ENCODE data around the gene TTC38.
A peak's percentile ranks its signal among the peaks of the same experiment; 100 is the strongest.

The TTC38 gene

DNA sequence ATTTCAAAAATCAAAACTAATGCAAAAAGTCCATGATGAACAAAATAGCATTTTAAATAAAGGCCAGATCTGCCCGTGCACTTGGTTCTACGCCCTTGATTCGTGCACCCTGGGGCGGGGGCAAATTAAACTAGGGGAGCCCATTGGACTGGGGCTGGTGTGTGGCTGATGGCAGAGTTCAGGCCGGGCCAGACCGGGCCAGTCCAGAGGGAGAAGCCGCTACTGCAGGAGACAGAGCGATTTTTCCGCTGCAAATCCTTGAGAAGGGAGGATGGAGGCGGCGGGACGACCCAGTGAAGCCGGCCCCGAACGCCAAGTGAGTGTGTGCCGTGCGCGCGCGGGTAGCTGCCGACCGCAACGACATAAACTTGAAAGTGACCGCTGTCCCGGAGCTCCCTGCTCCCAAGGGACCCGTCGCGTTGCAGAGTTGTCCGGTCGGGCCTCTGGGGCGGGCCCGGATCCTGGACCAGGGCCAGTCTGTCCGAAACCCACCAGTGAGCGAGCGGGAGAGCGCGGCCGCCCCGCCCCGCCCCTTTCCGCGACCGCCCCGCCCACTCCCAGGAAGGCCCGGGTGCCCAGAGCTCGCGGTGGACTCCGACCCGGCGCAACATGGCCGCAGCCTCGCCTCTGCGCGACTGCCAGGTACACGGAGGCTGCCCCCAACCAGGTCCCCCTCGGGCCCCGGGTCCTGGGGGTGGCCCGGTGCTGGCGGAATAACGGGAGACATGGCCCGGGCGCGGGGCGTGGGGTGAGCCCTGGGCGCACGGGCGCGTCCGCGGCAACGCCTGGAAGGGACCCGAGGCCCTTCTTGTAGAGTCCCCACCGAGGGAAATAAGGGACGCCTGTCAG lies at the start of gene TTC38:
TSS of gene TTC38 (plus strand) at position 578 of the 849 bp plus-strand sequence. CDS start at position 610, 32 bp downstream.
- DNase-seq = peak; percentile 48

DNA sequence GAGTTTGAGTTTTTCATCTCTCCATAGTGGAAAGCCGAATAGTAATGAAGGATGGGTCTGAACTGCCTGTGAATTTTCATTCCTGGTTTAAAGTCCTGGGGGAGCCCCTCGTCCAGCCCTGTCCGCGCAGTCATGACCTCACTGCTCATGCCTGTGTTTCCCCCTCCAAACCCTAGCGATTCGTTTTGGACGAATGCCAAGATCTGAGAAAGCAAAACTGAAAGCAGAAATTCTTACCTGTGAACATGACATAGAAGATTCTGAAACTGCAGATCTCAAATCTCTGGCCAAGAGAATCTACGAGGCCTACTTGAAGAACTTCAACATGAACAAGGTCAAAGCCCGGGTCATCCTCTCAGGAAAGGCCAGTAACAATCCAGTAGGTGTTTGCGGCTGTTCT lies 48.2 kb upstream of the TTC38 start:
- DNase-seq = no peak

DNA sequence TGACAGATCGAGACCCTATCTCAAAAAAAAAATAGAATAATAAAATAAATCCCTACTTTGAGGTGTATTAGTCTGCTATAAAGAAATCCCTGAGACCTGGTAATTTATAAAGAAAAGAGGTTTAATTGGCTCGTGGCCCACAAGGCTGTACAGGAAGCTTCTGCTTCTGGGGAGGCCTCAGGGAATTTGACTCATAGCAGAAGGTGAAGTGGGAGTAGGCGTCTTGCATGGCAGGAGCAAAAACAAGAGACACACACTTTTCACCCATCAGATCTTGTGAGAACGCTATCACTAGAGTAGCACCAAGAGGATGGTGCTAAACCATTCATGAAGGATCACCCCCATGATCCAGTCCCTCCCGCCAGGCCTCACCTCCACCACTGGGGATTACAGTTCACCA lies 46.9 kb upstream of the TTC38 start:
- DNase-seq = no peak

DNA sequence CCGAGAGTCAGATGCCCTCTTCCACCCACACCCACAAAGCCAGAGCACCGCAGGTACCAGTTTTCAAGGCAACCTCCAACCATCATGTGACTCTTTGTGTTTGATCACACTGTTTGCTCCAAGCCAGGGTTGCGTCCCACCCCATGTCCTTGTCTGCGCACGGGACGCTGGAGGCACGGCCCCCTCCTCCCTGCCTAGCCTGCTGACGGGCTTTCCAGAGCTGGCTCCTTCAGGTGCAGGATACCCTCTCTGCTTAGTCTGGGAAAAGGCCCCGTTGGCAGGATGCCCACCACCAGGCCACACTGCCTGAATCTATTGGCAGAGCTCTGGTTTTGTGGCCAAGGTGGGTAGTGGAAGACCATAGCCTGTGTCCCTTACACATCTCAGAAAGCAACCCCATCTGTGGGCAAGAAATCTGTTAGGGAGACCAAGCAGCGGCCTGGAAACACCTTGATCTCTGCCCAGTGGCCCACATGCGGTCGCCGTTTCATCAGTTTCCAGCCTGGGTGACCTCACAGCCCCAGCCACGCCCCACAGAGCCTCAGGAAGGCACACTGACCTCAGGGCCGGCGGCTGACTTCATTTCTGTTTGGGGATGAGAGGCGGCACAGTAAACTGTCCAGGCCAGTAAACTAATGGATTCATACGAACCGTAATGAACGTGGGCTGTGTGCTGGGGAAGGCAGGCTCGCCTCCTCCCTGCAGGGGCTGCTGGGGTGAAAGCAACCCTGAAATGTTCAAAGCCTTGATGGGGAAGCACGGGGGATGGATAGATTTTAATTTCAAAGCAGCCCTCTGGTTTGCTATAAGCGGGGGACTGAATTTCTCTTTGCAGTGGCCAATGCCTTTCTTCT lies 43.5 kb upstream of the TTC38 start:
- DNase-seq = no peak

DNA sequence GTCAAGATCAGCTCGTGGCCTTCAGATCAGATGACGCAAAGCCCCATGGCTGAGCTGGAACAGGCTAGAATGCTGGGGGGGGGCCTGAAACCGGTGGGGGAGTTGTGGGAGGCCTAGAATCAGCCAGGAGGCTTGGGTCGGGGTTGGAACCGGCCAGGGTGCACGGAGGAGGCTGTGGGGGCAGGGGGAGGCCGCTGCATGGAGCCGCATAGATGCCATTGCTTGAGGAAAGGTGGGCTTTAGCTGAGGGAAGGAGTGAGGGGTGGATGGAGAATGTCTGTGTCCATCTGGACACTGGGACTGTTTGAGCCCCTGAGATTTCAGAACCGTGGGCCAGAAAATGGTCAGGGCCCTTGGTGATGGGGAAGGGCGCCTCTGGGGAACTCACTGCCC lies 42.9 kb upstream of the TTC38 start:
- no peak for DNase-seq

DNA sequence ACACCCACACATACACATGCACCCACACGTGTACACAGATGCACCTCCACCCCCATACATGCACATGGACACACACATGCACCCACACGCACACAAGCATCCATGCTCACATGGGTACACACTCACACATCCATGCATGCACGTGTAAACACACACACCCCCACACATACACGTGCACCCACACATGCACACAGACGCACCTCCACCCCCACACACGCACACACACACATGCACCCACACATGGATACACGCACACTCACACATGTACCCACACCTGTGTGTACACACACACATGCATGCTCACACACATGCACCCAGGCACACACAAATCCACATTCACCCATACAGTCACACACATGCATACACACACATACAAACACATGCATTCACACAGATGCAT lies 42.2 kb upstream of the TTC38 start:
- DNase-seq = no peak

DNA sequence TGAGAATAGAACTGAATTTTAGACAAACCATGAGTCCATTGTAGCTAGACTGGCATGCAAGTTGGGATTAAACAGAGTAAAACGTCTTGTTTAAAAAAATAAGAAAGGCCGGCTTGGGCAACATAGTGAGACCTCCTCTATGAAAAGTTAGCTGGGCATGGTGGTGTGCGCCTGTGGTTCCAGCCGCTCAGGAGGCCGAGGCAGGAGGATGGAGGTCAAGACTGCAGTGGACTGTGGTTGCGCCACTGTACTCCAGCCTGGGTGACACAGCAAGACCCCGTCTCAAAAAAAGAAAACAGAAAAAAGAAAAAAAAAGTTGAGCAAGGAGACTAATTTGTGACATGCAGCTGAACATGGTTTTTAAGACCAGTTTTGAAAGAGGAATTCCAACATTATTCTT lies 41.2 kb upstream of the TTC38 start:
- no peak for DNase-seq

DNA sequence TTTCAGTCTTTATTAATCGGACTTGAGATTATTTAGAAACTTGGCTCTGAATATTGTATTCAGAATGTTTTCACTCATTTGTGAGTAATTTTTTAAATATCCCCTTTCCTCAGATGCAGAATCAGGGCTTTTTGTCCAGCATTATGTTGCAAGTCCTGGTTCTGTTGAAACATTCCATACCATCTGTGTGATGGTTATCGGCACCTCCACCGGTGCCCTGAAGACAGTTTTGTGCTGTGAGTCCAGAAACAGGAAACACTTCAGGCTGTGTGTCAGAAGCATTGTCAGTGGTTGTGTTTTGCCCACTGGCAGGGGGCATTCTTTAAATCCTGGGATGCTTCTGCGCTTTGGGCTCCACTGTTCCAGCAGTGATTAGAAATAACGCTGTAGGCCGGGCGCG lies 38.1 kb upstream of the TTC38 start:
- DNase-seq = no peak

DNA sequence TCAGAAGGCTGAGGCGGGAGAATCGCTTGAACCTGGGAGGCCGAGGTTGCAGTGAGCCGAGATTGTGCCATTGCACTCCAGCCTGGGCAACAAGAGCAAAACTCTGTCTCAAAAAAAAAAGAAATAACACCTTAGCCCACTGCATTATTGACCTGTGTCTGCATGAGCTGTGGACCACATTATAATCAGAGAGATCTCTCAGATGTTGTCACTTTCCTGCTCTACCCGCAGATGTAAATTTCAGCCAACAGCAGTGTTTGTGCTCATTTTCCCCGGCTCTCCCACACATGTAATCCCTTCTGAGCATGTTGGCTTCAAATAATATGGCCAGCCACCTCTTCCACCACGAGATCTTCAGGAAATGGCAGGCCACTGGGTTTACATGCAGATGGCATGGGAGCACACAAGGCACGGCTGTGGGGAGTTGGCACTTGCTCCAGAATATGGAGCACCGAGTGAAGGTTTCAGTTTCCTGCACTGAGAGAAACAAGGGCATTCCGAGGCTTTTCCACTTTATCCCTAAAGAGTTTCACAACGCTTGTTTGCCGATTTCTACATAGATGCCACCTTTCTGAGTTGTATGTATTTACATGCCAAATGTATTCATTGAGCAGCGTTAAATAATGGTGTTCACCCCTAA lies 37.4 kb upstream of the TTC38 start:
- no peak for DNase-seq

DNA sequence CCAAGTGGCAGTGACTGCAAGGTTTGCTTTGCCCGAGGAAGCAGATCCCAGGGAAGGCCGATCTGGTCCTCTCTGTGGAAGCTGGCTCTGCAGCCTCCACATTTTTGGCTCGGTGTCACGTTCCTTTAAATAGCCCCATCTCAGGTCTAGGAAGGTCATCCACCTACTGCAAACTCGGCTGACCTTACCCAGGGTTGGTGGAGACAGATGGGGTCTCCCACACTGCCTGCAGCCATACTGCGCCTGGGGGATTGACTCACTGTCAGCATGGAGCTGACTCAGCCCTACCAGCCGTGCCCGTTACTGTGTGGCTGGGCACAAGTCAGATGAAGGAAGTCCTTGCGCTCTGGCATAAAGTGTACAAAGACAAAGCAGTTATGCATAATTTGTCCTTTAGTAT lies 34.6 kb upstream of the TTC38 start:
- no peak for DNase-seq

DNA sequence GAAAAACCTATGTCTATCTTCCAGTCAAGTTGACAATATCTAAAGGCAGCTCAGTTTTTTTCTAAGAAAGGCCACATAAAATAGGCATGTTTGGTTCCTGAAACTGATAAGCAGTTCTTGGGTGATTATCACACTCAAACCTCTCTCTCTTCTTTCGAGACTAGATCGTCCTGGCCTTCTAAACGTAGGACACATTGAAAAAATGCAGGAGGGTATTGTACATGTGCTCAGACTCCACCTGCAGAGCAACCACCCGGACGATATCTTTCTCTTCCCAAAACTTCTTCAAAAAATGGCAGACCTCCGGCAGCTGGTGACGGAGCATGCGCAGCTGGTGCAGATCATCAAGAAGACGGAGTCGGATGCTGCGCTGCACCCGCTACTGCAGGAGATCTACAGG lies 32.8 kb upstream of the TTC38 start:
- no peak for DNase-seq

DNA sequence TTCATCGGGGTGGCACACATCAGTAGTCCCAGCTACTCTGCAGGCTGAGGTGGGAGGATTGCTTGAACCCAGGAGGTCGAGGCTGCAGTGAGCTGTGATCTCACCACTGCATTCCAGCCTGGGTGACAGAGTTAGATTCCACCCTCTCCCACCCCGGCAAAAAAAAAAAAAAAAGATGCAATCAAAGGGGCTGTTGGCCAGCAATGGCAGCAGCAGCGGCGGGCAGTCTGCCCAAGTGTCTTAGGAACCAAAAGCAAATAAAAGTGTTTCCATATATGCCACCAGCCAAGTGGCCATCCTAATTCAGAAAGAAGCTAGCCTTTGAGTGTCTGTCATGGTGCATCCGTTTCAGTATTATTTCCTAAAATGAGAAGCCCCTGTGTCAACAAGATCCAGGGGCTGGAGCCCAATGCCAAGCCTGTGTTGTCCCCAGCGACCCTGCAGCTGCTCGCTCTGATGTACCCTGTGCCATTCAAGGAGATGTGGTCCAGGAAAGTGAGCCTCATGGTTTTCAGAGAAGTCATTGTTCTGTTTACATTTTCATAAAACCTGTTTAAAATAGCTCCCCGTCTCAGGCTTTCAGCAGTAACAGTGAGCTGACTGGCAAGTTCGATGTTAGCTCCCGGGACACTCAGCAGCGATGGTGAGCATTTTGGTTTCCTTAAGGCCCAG lies 30.2 kb upstream of the TTC38 start:
- no peak for DNase-seq

DNA sequence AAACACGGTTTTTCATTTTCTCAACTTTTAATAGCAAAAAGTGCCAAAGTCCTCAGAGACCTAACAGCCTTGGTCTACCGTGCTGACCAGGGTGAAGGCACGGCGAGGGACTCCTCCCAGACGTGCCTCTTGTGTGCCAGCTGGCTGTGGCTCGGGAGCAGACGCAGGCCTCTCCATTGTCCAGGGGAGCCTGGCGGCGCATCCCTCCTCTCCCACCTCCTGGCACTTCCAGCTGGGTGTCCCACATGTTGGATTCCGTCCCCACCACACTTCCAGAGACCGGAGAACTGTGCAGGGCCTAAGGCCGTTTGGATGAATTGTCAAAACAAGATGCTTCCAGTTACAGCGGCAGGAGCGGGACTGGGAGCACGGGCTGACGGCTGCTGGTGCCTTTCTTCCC lies 29.3 kb upstream of the TTC38 start:
- DNase-seq = no peak

DNA sequence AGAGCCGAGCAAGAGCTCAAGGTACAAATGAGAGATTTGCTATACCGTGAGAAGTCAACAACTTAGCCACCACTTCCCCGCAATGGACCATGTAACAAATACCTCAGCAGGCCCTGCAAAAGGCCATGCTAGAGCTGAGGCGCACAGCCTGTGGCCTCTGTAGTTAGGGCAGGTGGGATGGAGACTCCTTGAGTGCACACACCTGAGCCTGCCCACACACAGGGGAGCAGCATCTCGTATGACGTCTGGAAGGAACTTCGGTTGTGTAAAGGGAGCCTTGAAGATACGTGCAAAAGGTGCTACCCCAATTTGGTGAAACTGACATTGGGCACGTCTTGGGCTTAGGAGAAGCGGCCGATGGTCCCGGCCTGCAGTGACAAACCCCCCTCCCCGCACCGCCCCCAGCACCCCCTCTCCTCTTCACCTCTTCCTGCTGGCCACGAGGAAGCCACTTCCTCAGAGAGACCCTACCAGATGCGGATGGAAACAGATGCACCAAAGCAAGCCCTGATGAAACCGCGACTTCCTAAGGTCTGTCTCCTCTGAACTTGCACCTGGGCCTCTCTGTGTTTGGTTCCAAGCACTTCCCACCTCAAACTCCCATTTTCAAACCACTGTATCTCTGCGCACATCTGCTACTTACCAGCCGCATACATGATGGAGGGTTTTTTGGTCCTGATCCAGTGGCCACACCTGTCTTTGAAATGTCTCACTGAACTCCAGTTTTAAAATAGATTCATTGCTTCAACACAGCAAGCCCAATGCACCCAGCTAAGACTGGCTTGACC lies 28.4 kb upstream of the TTC38 start:
- DNase-seq = no peak

DNA sequence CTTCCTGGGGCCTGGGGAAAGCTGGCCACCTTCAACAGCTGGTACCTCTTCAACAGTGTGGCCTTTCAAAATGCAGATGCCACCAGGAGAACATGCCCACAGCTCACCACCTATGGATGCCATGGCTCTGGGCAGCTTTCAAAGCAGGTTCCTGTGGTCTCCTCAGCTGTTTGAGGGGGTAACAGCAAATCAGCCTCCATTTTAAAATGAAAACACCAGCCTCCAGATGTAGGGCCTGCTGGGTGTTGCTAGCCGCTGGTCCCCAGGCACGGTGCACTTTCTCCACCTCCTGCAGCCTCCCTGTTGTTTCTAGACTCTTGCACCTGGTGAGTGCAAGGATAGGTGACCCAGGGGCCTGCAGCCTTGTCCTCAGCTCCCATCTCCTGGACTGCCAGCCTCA lies 27.7 kb upstream of the TTC38 start:
- DNase-seq = no peak

DNA sequence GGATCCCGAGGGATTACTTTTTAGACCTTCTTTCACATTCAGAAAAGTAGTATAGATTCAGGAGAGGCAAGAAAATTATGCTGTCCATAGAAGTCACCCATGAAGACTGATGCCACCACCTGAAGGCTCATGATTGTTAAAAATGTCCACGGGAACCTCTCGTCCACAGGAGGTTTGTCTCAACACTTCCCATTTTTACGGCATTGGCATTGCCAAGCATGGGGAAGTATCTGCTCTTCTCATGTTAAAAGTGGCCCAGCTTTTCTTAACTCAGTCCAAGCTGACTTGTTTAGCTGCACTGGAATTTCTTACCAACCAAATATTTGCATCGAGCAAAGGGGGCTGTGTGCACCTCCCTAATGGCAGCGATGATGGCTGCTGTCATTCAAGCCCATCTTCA lies 27.3 kb upstream of the TTC38 start:
- no peak for DNase-seq

DNA sequence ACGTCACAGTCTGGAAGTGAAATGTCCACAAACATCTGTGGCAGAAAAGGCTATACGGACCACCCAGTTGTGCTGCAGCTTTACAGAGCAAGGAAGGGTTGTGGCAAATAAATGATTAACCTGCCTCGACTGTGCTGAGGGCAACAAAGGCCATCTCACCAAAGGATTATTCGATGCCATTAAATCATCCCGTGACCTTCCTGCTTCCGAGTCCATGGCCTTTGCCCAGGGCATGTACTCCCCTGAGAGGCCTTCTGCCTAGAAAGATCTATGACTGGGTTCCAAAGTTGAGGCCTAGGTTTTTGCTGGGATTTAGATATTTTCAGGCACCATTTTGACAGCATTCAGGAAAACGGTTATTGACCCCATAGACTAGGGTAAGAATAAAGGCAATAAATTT lies 26.9 kb upstream of the TTC38 start:
- no peak for DNase-seq

DNA sequence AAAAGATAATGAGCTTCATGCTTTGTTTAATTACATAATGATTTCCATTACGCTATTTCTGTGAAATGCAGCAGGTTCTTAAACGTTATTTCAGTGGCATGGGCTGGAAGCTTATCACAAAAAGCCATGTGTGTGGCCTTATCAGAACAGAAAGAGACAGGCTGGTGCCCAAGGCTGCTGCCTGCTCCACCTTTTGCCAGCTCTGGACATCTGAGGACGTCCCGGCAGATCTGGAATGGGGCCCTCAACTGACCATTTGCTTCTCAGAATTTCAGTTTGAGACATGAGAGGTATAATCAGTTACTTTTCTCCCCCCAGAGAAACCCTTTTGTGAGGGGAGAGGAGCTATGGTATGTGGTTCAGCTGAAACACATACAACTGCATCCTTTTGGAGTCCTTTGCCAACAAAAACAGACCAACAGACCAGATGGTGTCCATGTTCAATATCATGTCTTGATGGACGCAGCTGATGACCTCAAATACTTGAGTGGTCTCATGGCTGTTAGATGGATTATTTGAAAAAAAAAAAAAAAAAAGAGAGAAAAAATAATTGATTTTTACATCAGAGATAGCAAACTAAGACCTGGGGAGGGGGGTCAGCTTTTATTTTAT lies 26.3 kb upstream of the TTC38 start:
- no peak for DNase-seq

DNA sequence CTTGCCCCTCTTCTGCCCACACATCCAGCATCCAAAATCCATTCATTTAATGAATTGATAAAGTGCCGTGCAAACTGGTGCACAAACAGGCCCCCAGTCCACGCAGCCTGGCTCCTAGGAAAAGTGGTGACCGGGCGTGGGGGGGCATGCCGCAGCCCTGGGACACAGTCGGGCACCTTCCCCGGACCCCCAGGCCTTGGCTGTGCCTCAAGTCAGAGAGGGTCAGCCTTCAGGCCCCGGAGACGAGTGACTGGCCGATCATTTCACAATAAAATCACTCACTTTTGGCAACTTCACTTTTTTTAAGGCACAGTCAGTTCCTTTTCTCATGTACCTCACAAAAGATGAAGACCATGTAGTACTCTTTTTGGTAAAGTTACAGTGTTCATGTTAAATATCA lies 25.7 kb upstream of the TTC38 start:
- no peak for DNase-seq

DNA sequence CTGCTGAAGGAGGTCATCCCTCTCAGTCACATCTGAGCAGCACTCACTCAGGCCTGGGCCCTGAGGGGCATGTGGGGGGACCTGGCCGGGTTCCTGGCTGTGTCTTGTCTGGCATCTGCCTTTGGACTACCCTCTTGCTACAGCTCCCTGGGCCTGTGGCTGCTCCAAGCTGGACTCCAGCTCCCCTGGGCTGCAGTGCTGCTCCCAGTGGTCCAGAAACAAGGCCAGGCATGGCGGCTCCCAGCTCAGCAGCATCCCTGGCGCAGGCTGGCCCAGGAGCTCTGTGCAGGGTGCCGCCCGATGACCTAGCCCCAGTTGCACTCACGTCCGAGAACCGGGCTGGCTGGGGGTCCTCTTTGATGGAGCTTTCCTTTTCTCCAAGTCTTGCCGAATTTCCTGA lies 23.0 kb upstream of the TTC38 start:
- no peak for DNase-seq

DNA sequence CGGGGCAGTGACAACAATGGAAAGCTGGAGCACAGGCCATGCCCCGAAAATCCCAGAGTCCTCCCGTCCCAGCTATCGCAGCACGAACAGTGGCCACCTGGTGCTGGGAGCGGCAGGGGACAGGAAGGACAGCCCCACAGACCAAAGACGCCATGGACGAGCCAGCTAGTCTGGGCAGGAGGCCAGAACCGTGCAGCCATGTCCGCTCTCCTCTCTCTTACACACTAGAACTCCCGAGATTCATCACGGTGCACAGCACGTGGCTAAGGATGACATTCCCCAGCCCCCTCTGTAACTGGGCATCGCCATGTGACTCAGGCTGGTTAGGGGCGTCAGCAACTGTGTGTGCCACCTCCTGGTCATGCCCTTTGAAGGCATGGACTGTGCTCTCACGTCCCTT lies 22.3 kb upstream of the TTC38 start:
- DNase-seq = no peak

DNA sequence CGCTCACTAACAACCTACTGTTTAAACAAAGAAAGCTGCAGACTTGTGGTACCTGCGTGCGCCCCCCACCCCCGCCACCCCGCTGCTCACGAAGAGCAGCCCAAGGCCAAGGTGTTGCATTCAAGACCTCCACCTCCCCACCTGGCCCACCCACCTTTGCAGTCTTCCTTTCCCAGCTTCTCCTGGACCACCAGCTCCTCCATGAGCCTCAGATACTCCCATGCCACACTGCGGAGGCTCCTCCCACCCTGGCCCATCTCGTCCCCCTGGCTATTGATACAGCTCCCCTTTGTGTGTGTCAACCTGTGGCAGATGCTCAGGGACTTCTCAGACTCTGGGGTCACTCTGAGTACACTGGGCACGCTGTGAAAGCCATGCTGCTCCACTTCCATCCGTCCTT lies 21.6 kb upstream of the TTC38 start:
- DNase-seq = no peak

Data from stimulated activated CD4-positive, alpha-beta T cell treated with anti-CD3 and anti-CD28 coated beads, Interleukin-4, amount 100 ng/mL, for 1 hour (primary cell).